Ectodermal cell (in vitro differentiated cells): ENCODE data around the gene HPS3.
"Not testable (repeated sequence)": the region's sequence is repeated elsewhere in the genome, so short reads cannot be mapped to it uniquely, and the experiment has no call there.

Experiments
- H3K27ac ChIP-seq: 2 replicates; pipeline ENCODE4 v1.7.0; 2013; ENCODE audit warnings: mild to moderate bottlenecking, low read depth, low read length; ENCODE audit not compliant: insufficient read depth, poor library complexity, severe bottlenecking
- H3K27me3 ChIP-seq: 2 replicates; pipeline ENCODE4 v1.7.0; 2013; ENCODE audit warnings: mild to moderate bottlenecking, low read length; ENCODE audit not compliant: insufficient read depth, control insufficient read depth, poor library complexity, severe bottlenecking
- H3K36me3 ChIP-seq: one replicate; pipeline ENCODE4 v1.7.0; 2013; ENCODE audit warnings: low read length; ENCODE audit not compliant: control insufficient read depth, insufficient read depth
- H3K4me1 ChIP-seq: one replicate; pipeline ENCODE4 v1.7.0; 2013; ENCODE audit warnings: low read length; ENCODE audit not compliant: control insufficient read depth, insufficient read depth
- H3K4me3 ChIP-seq: 2 replicates; pipeline ENCODE4 v1.7.0; 2013; ENCODE audit warnings: low read depth, low read length, control low read depth; ENCODE audit not compliant: insufficient read depth
- H3K9me3 ChIP-seq: 2 replicates; pipeline ENCODE4 v1.7.0; 2013; ENCODE audit warnings: mild to moderate bottlenecking, low read length, moderate library complexity; ENCODE audit not compliant: control insufficient read depth
- WGBS, 2 experiments: methylation state at CpG; one replicate each; pipeline ENCODE4 v1.1.7; 2013; ENCODE audit warnings: missing lambda C conversion rate in 2 of 2; 5-methylcytosine and 5-hydroxymethylcytosine counted together

The HPS3 gene

GRCh38 chr3:149204390-149204991 is 75.1 kb downstream of the HPS3 start:
- Histone ChIP-seq H3K9me3 (no peaks in the 10 kb centered on the region), H3K4me1 (peaks cover 2% of the 10 kb centered on the region), H3K27me3 (no peaks in the 10 kb centered on the region), H3K4me3 (no peak overlapping the region), H3K36me3 (no peaks in the 10 kb centered on the region), H3K27ac (no peak overlapping the region)
- 93 to 96% methylated on average over 3 of the region's 3 CpGs for WGBS, 2 experiments

GRCh38 chr3:149207475-149207874 is 78.0 kb downstream of the HPS3 start:
- H3K4me3 ChIP-seq: no peak overlapping the region
- no peaks in the 10 kb centered on the region for H3K9me3 ChIP-seq
- 89 to 100% methylated on average over 1 to 2 of the region's 2 CpGs for WGBS, 2 experiments
- H3K27ac ChIP-seq: no peak overlapping the region
- H3K4me1 ChIP-seq: no peaks in the 10 kb centered on the region
- no peaks in the 10 kb centered on the region for H3K27me3 ChIP-seq
- H3K36me3 ChIP-seq: no peaks in the 10 kb centered on the region

GRCh38 chr3:149209431-149209830 is 80.0 kb downstream of the HPS3 start:
- H3K27ac ChIP-seq: no peak overlapping the region
- H3K4me3 ChIP-seq: no peak overlapping the region
- no peaks in the 10 kb centered on the region for H3K4me1 ChIP-seq
- H3K9me3 ChIP-seq: no peaks in the 10 kb centered on the region
- H3K27me3 ChIP-seq: no peaks in the 10 kb centered on the region
- 95 to 96% methylated on average over 2 to 4 of the region's 4 CpGs for WGBS, 2 experiments
- no peaks in the 10 kb centered on the region for H3K36me3 ChIP-seq

GRCh38 chr3:149212386-149212785 is 82.9 kb downstream of the HPS3 start:
- Histone ChIP-seq H3K27me3 (no peaks in the 10 kb centered on the region), H3K36me3 (no peaks in the 10 kb centered on the region), H3K9me3 (no peaks in the 10 kb centered on the region), H3K4me1 (peaks cover 6% of the 10 kb centered on the region), H3K4me3 (no peak overlapping the region), H3K27ac (no peak overlapping the region)
- WGBS, 2 experiments: 90 to 100% methylated on average over 1 of the region's 1 CpG

GRCh38 chr3:149214702-149215101 is 85.3 kb downstream of the HPS3 start:
- WGBS, 2 experiments: 94 to 100% methylated on average over 1 of the region's 1 CpG
- H3K4me1 ChIP-seq: peaks cover 6% of the 10 kb centered on the region
- no peaks in the 10 kb centered on the region for H3K27me3 ChIP-seq
- no peaks in the 10 kb centered on the region for H3K36me3 ChIP-seq
- H3K4me3 ChIP-seq: no peak overlapping the region
- H3K9me3 ChIP-seq: no peaks in the 10 kb centered on the region
- H3K27ac ChIP-seq: no peak overlapping the region

GRCh38 chr3:149215515-149215914 is 86.1 kb downstream of the HPS3 start:
- Histone ChIP-seq H3K36me3 (no peaks in the 10 kb centered on the region), H3K4me3 (no peak overlapping the region), H3K4me1 (peaks cover 6% of the 10 kb centered on the region), H3K27me3 (no peaks in the 10 kb centered on the region), H3K27ac (no peak overlapping the region), H3K9me3 (no peaks in the 10 kb centered on the region)
- 50 to 82% methylated on average over 1 to 2 of the region's 2 CpGs for WGBS, 2 experiments

- H3K36me3 ChIP-seq: no peaks in the 10 kb centered on the region
- 89 to 94% methylated on average over 4 of the region's 4 CpGs for WGBS, 2 experiments
- no peak overlapping the region for H3K27ac ChIP-seq
- H3K4me1 ChIP-seq: peaks cover 6% of the 10 kb centered on the region
- H3K9me3 ChIP-seq: no peaks in the 10 kb centered on the region
- H3K4me3 ChIP-seq: no peak overlapping the region
- H3K27me3 ChIP-seq: no peaks in the 10 kb centered on the region
Measured at GRCh38 chr3:149216193-149216869, 86.9 kb downstream of the HPS3 start.

- no peak overlapping the region for H3K4me3 ChIP-seq
- no peaks in the 10 kb centered on the region for H3K36me3 ChIP-seq
- H3K9me3 ChIP-seq: no peaks in the 10 kb centered on the region
- no peaks in the 10 kb centered on the region for H3K27me3 ChIP-seq
- peaks cover 6% of the 10 kb centered on the region for H3K4me1 ChIP-seq
- 94 to 96% methylated on average over 5 of the region's 5 CpGs for WGBS, 2 experiments
- no peak overlapping the region for H3K27ac ChIP-seq
Measured at GRCh38 chr3:149217347-149217746, 87.9 kb downstream of the HPS3 start.

- not testable (repeated sequence) for H3K36me3 ChIP-seq, H3K27me3 ChIP-seq, H3K9me3 ChIP-seq, H3K27ac ChIP-seq, H3K4me1 ChIP-seq, H3K4me3 ChIP-seq
- WGBS, 2 experiments: 89 to 94% methylated on average over 1 of the region's 1 CpG
Measured at GRCh38 chr3:149219380-149220121, 90.1 kb downstream of the HPS3 start.

- H3K36me3 ChIP-seq: no peaks in the 10 kb centered on the region
- peaks cover 7% of the 10 kb centered on the region for H3K4me1 ChIP-seq
- H3K27me3 ChIP-seq: no peaks in the 10 kb centered on the region
- H3K4me3 ChIP-seq: no peak within 1 kb of the TSS
- H3K27ac ChIP-seq: no peak within 1 kb of the TSS
- H3K9me3 ChIP-seq: no peaks in the 10 kb centered on the region
- WGBS, 2 experiments: 65 to 66% methylated on average over 3 of the region's 3 CpGs
Measured at GRCh38 chr3:149221783-149222517, 92.5 kb downstream of the HPS3 start, which contains the start of gene CP. TSS of gene CP (minus strand) at chr3:149221829. CDS start at chr3:149221792, 37 bp downstream.
